Peyer's patch (tissue), 4 donors: ENCODE data around the gene BANP. TPM values are rescaled to one million over a fixed set of nuclear protein-coding genes. Genes with fewer than 3 reads are reported as not detected.
"Not testable (repeated sequence)": the region's sequence is repeated elsewhere in the genome, so short reads cannot be mapped to it uniquely, and the experiment has no call there.

ENCODE experiments used
- DNase-seq, 3 donors: peaks; one replicate each; pipeline ENCODE4 v3.0.0-alpha.2; 2017 to 2019
- H3K27ac ChIP-seq, 4 donors: fragments of 200-600 bp; sonication (generic); one replicate each; pipeline ENCODE4 v1.5.1; 2016 to 2019
- H3K27me3 ChIP-seq, 2 donors: fragments of 200-600 bp; sonication (generic); one replicate each; pipeline ENCODE4 v1.5.1; 2019
- H3K36me3 ChIP-seq, 3 donors: fragments of 200-600 bp; sonication (generic); one replicate each; pipeline ENCODE4 v1.5.1; 2016 to 2019
- H3K4me1 ChIP-seq, 4 donors: fragments of 200-600 bp; sonication (generic); one replicate each; pipeline ENCODE4 v1.5.1; 2016 to 2019
- H3K4me3 ChIP-seq, 4 donors: fragments of 200-600 bp; sonication (generic); 1 replicate in 3 of 4; 2 replicates in 1 of 4; pipeline ENCODE4 v1.5.1; 2016 to 2019; ENCODE audit warnings: mild to moderate bottlenecking in 1 of 4
- H3K9me3 ChIP-seq, 4 donors: fragments of 200-600 bp; sonication (generic); one replicate each; pipeline ENCODE4 v1.5.1; 2016 to 2019; ENCODE audit warnings: mild to moderate bottlenecking in 1 of 4
- CTCF ChIP-seq, 6 experiments: fragments of 450-650 bp in 4 of 6; fragments of 200-600 bp in 2 of 6; sonication (generic) in 1 of 6; IDR thresholded peaks; one replicate each; pipeline ENCODE4 v1.5.1; 2017 to 2019; ENCODE audit warnings: antibody characterized with exemption in 6 of 6, mild to moderate bottlenecking in 3 of 6, moderate library complexity in 1 of 6
- POLR2A ChIP-seq, 2 donors: fragments of 450-650 bp; IDR thresholded peaks; one replicate each; pipeline ENCODE4 v1.5.1; 2017; ENCODE audit warnings: antibody characterized with exemption in 2 of 2, mild to moderate bottlenecking in 2 of 2, moderate library complexity in 2 of 2
- total RNA-seq, 4 donors: library from RNA; depleted of rRNA; stranded (reverse); fragments of >200 nt; gene quantifications; one replicate each; pipeline ENCODE4 v1.1.0, GENCODE V29; 2016

Gene BANP
- total RNA-seq, 4 donors from 2014 or later = 27.6 to 113 (median 42.7) TPM

DNA sequence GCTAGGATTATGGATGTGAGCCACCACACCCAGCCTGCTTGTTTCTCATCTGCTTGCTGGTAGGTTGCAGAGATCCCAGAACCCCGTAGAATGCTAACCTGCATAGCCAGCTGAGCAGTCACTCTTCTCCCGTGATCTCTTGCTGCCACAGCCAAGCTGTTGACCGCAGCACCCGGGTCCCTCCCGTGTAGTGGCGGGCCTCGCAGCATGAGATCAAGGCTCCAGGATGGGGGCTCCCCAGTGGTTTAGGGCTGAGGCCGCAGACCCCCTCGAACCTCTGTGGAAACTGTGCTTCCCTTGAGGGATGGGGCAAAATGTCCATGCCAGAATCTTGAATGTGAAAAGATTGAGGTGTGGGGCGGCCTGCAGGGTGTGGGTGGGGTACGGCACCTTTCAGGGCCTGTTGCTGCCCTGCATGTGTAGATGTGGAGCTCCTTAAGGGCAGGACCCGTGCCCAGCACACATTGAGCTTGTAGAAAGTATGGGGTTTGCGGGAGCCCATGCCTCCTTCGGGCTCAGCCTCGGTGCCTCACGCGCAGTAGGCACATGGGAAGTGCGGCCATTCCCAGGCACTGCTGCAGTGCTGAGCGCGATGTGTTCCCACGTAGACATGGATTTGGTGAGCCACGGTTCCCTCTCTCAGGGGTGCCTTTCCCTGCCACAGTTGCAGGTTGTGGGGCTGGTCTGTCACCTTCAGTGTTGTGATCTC is 99.9 kb downstream of the BANP start:
- Histone ChIP-seq H3K36me3 (peaks cover 0 to 21% (median 0%) of the 10 kb centered on the region in 3 donors), H3K4me1 (peaks cover 0 to 7% (median 0%) of the 10 kb centered on the region in 4 donors), H3K9me3 (no peaks in the 10 kb centered on the region), H3K27me3 (no peaks in the 10 kb centered on the region), H3K4me3 (no peak overlapping the region), H3K27ac (no peak overlapping the region)
- DNase-seq = no peak
- no peak for TF ChIP-seq POLR2A (IDR thresholded peaks at IDR 0.05)
- TF ChIP-seq CTCF (IDR thresholded peaks at IDR 0.05) = no peak

DNA sequence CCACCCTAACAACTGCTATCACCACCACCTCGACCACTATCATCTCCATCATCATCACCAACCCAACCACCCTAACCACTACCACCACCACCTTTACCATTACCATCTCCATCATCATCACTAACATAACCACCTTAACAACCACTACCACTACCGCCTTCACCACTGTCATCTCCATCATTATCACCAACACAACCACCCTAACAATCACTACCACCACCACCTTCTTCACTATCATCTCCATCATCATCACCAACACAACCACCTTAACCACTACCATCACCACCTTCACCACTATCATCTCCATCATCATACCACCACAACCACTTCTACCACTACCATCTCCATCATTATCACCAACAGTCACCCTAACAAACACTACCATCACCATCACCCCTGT is 101.4 kb downstream of the BANP start:
- Histone ChIP-seq H3K27me3 (no peaks in the 10 kb centered on the region), H3K9me3 (no peaks in the 10 kb centered on the region), H3K4me1 (no peaks in the 10 kb centered on the region), H3K4me3 (no peak overlapping the region), H3K36me3 (peaks cover 0 to 28% (median 0%) of the 10 kb centered on the region in 3 donors), H3K27ac (no peak overlapping the region)
- TF ChIP-seq POLR2A (IDR thresholded peaks at IDR 0.05) (no peak), CTCF (IDR thresholded peaks at IDR 0.05) (no peak)
- no peak for DNase-seq

DNA sequence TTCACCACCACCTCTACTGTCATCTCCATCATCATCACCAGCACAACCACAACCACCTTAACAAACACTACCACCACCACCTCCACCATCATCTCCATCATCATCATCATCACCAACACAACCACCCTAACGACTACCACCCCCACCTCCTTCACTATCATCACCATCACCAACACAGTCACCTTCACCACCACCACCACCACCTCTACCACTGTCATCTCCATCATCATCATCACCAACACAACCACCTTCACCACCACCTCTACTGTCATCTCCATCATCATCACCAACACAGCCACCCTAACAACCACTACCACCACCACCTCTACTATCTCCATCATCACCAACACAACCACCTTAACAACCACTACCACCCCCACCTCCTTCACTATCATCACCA is 102.2 kb downstream of the BANP start:
- not testable (repeated sequence) for H3K27me3 ChIP-seq

GRCh38 chr16:88055356-88055755 is 104.1 kb downstream of the BANP start:
- TF ChIP-seq CTCF (IDR thresholded peaks at IDR 0.05) (no peak), POLR2A (IDR thresholded peaks at IDR 0.05) (no peak)
- peaks cover 0 to 28% (median 0%) of the 10 kb centered on the region in 3 donors for H3K36me3 ChIP-seq
- no peak for DNase-seq

More for the DNA sequence above, 102.2 kb downstream of the BANP start:
- H3K4me1 ChIP-seq, DNase-seq, H3K4me3 ChIP-seq, H3K27ac ChIP-seq, H3K9me3 ChIP-seq: not testable (repeated sequence)
- H3K36me3 ChIP-seq = peaks cover 0 to 29% (median 0%) of the 10 kb centered on the region in 3 donors

DNA sequence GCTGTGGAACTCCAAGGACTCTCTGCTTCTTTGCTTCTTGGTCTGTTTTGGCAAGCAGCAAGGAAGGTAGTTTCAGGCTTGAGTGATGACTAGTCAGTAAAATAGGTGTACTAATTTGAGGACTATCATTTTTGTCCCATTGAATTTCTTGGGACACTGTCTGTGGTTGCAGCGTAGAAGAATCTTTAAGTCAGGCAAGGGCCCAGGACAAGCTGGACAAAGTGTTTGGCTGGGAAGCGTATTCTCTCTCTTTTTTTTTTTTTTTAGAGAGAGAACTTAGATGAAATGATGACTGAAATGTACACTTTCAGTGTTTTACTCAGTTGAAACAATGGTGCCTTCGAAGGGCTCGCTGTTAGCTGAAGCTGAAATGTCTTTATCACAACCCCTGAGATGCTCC is 105.0 kb downstream of the BANP start:
- H3K27ac ChIP-seq = no peak overlapping the region
- H3K36me3 ChIP-seq = peaks cover 0 to 29% (median 0%) of the 10 kb centered on the region in 3 donors
- no peak overlapping the region for H3K4me3 ChIP-seq
- H3K4me1 ChIP-seq = no peaks in the 10 kb centered on the region
- no peaks in the 10 kb centered on the region for H3K27me3 ChIP-seq
- no peaks in the 10 kb centered on the region for H3K9me3 ChIP-seq
- TF ChIP-seq CTCF (IDR thresholded peaks at IDR 0.05) = no peak
- TF ChIP-seq POLR2A (IDR thresholded peaks at IDR 0.05) = no peak
- DNase-seq = no peak

More at GRCh38 chr16:88055356-88055755, 104.1 kb downstream of the BANP start:
- Histone ChIP-seq H3K27ac (no peak overlapping the region), H3K9me3 (no peaks in the 10 kb centered on the region), H3K27me3 (no peaks in the 10 kb centered on the region), H3K4me3 (no peak overlapping the region), H3K4me1 (no peaks in the 10 kb centered on the region)

DNA sequence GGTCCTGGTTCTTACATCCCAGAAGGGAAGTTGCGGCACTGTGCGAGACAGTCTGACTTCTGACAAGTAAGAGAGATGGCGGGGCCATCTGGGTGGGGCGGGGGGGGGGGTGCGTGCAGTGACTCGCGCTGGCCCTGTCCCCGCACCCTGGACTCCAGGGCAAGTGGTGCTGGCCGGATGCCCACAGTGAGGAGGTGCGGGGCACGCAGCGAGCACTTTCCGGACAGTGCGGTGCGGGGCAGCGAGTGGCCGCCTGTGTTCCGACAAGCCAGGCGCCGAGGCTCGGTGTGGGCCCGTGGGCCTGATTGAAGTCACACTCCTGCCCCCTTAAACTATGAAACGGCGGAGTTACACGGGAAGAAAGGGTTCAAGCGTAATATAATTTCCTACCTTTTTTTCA is 106.4 kb downstream of the BANP start:
- no peak for TF ChIP-seq POLR2A (IDR thresholded peaks at IDR 0.05)
- no peak for TF ChIP-seq CTCF (IDR thresholded peaks at IDR 0.05)
- no peaks in the 10 kb centered on the region for H3K4me1 ChIP-seq
- DNase-seq = peak in 1 of 3 donors; percentile 40

More for the DNA sequence above, 106.4 kb downstream of the BANP start:
- no peak overlapping the region for H3K4me3 ChIP-seq
- no peaks in the 10 kb centered on the region for H3K9me3 ChIP-seq
- H3K27me3 ChIP-seq = no peaks in the 10 kb centered on the region
- H3K27ac ChIP-seq = no peak overlapping the region
- peaks cover 0 to 30% (median 0%) of the 10 kb centered on the region in 3 donors for H3K36me3 ChIP-seq
